Smooth muscle cell (in vitro differentiated cells): ENCODE results near the gene ADGRD1. TPM values are rescaled to one million over a fixed set of nuclear protein-coding genes. Genes with fewer than 3 reads are reported as not detected.

Source experiments
- DNase-seq: peaks from one replicate; lab custom pipeline; 2025; ENCODE audit not compliant: unreplicated experiment; lab: John Stamatoyannopoulos, UW
- H2AFZ ChIP-seq: fragments of 200-600 bp; sonication (generic); 2 replicates; pipeline ENCODE4 v1.6.0; 2016; ENCODE audit warnings: antibody characterized with exemption, low read depth, mild to moderate bottlenecking
- H3F3A ChIP-seq: fragments of 200-600 bp; sonication (generic); 2 replicates; pipeline ENCODE4 v1.6.0; 2017; ENCODE audit warnings: antibody characterized with exemption, low read depth
- H3K27ac ChIP-seq: fragments of 200-600 bp; sonication (generic); 2 replicates; pipeline ENCODE4 v1.5.1; 2016; ENCODE audit warnings: low read depth, mild to moderate bottlenecking
- H3K27me3 ChIP-seq: fragments of 200-600 bp; sonication (generic); 2 replicates; pipeline ENCODE4 v1.6.1; 2016; ENCODE audit warnings: low read depth, mild to moderate bottlenecking
- H3K36me3 ChIP-seq: fragments of 200-600 bp; sonication (generic); 2 replicates; pipeline ENCODE4 v1.5.1; 2016; ENCODE audit warnings: low read depth
- H3K4me1 ChIP-seq: fragments of 200-600 bp; sonication (generic); 2 replicates; pipeline ENCODE4 v1.5.1; 2016; ENCODE audit warnings: low read depth
- H3K4me2 ChIP-seq: fragments of 200-600 bp; sonication (generic); 2 replicates; pipeline ENCODE4 v1.6.0; 2016; ENCODE audit warnings: mild to moderate bottlenecking
- H3K4me3 ChIP-seq: fragments of 200-600 bp; sonication (generic); 2 replicates; pipeline ENCODE4 v1.5.1; 2016; ENCODE audit warnings: mild to moderate bottlenecking
- H3K79me2 ChIP-seq: fragments of 200-600 bp; sonication (generic); 2 replicates; pipeline ENCODE4 v1.6.0; 2016; ENCODE audit warnings: low read depth, mild to moderate bottlenecking
- H3K9ac ChIP-seq: fragments of 200-600 bp; sonication (generic); 2 replicates; pipeline ENCODE4 v1.6.0; 2016; ENCODE audit warnings: low read depth
- H3K9me3 ChIP-seq: fragments of 200-600 bp; sonication (generic); replicated peaks from 2 replicates; pipeline ENCODE4 v1.5.1; 2016; ENCODE audit warnings: low read depth
- H4K20me1 ChIP-seq: fragments of 200-600 bp; sonication (generic); 2 replicates; pipeline ENCODE4 v1.6.0; 2016; ENCODE audit warnings: low read depth
- WGBS: methylation state at CpG from one replicate; pipeline ENCODE4 v1.1.7; 2016; ENCODE audit warnings: low lambda C conversion rate; 5-methylcytosine and 5-hydroxymethylcytosine counted together
- polyA plus RNA-seq: library from polyadenylated mRNA; unstranded; fragments of >200 nt; fragmentation: Nextera tagmentation; extraction: Ambion mirVana; gene quantifications from 2 replicates; pipeline ENCODE4 v1.2.1, GENCODE V29; 2016
- total RNA-seq: library from RNA; depleted of rRNA; stranded (reverse); fragments of >200 nt; gene quantifications from 2 replicates; pipeline ENCODE4 v1.2.3, GENCODE V29; 2014
- TF ChIP-seq, protein P1 (sequence below): fragments of 200-600 bp; sonication (generic); IDR thresholded peaks from 2 replicates; pipeline ENCODE4 v1.5.1; 2017; ENCODE audit warnings: borderline replicate concordance, mild to moderate bottlenecking, antibody characterized with exemption; ENCODE audit not compliant: insufficient read depth, poor library complexity, severe bottlenecking

The ADGRD1 gene
- total and polyA plus RNA-seq, 2 experiments from 2014 or later: 0.14 TPM; not detected in 1

GRCh38 chr12:131001493-131001892 lies 47.8 kb downstream of the ADGRD1 start:
- H3K36me3 ChIP-seq: no peaks in the 10 kb centered on the region
- TF ChIP-seq, protein P1, sequence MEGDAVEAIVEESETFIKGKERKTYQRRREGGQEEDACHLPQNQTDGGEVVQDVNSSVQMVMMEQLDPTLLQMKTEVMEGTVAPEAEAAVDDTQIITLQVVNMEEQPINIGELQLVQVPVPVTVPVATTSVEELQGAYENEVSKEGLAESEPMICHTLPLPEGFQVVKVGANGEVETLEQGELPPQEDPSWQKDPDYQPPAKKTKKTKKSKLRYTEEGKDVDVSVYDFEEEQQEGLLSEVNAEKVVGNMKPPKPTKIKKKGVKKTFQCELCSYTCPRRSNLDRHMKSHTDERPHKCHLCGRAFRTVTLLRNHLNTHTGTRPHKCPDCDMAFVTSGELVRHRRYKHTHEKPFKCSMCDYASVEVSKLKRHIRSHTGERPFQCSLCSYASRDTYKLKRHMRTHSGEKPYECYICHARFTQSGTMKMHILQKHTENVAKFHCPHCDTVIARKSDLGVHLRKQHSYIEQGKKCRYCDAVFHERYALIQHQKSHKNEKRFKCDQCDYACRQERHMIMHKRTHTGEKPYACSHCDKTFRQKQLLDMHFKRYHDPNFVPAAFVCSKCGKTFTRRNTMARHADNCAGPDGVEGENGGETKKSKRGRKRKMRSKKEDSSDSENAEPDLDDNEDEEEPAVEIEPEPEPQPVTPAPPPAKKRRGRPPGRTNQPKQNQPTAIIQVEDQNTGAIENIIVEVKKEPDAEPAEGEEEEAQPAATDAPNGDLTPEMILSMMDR: no peak
- no peaks in the 10 kb centered on the region for H3K9me3 ChIP-seq
- no peaks in the 10 kb centered on the region for H4K20me1 ChIP-seq
- WGBS: 93% methylated on average over 1 of the region's 1 CpG
- H3K4me2 ChIP-seq: no peak overlapping the region
- H3K9ac ChIP-seq: no peak overlapping the region
- no peak overlapping the region for H3K27ac ChIP-seq
- peaks cover 10% of the 10 kb centered on the region for H3K4me1 ChIP-seq
- no peaks in the 10 kb centered on the region for H3K79me2 ChIP-seq
- no peak for DNase-seq
- H3F3A ChIP-seq: no peaks in the 10 kb centered on the region
- no peak overlapping the region for H2AFZ ChIP-seq
- no peak overlapping the region for H3K4me3 ChIP-seq
- H3K27me3 ChIP-seq: no peaks in the 10 kb centered on the region

GRCh38 chr12:131002216-131002631 lies 48.5 kb downstream of the ADGRD1 start:
- H3K36me3 ChIP-seq: no peaks in the 10 kb centered on the region
- H4K20me1 ChIP-seq: no peaks in the 10 kb centered on the region
- no peaks in the 10 kb centered on the region for H3K79me2 ChIP-seq
- H3K9ac ChIP-seq: no peak overlapping the region
- no peaks in the 10 kb centered on the region for H3K27me3 ChIP-seq
- H3K4me1 ChIP-seq: peaks cover 13% of the 10 kb centered on the region
- no peaks in the 10 kb centered on the region for H3F3A ChIP-seq
- no peak overlapping the region for H3K27ac ChIP-seq
- DNase-seq: no peak
- 79% methylated on average over 2 of the region's 2 CpGs for WGBS
- no peak overlapping the region for H3K4me3 ChIP-seq
- TF ChIP-seq, protein P1: no peak
- no peak overlapping the region for H3K4me2 ChIP-seq
- no peak overlapping the region for H2AFZ ChIP-seq
- H3K9me3 ChIP-seq: no peaks in the 10 kb centered on the region

DNA sequence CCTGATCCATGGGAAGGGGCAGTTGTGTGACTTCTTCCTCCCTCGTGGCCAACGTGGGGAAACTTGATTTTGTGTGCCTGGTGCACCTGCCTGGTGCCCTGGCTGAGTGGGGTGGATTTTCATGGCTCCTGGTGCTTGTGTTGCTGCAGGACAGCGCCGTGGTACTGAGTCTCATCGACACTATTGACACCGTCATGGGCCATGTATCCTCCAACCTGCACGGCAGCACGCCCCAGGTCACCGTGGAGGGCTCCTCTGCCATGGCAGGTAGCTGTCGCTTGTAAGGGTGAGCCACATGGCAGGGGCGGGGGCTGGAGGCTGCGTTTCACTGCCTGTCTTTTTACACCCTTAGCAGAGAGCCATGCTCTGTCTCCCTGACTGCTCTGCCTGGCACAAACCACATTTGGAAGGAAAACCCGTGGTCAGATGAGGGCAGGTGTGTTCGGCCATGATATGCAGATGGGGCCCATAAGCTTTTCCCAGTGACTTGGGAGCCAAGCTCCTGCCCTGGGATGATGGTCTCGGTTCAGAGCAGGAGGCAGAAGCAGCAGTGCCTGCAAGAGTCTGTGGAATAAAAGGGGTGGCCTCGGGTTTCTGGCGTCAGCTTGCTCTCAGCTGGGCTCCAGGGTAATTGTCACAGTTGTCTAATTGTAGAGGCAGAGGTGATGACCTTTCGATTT lies 49.5 kb downstream of the ADGRD1 start:
- no peaks in the 10 kb centered on the region for H3K9me3 ChIP-seq
- DNase-seq: no peak
- TF ChIP-seq, protein P1: no peak

GRCh38 chr12:131003716-131004045 lies 50.0 kb downstream of the ADGRD1 start:
- WGBS: 83% methylated on average over 18 of the region's 18 CpGs
- TF ChIP-seq, protein P1: no peak

More for the DNA sequence above, 49.5 kb downstream of the ADGRD1 start:
- H3K79me2 ChIP-seq: no peaks in the 10 kb centered on the region
- H3K4me3 ChIP-seq: no peak overlapping the region
- H3K27ac ChIP-seq: no peak overlapping the region
- no peaks in the 10 kb centered on the region for H4K20me1 ChIP-seq
- H2AFZ ChIP-seq: no peak overlapping the region
- H3K36me3 ChIP-seq: no peaks in the 10 kb centered on the region
- 86% methylated on average over 18 of the region's 18 CpGs for WGBS
- no peak overlapping the region for H3K9ac ChIP-seq
- no peaks in the 10 kb centered on the region for H3F3A ChIP-seq
- no peaks in the 10 kb centered on the region for H3K27me3 ChIP-seq
- no peak overlapping the region for H3K4me2 ChIP-seq
- H3K4me1 ChIP-seq: peaks cover 16% of the 10 kb centered on the region

More at GRCh38 chr12:131003716-131004045, 50.0 kb downstream of the ADGRD1 start:
- Histone ChIP-seq H3K9ac (no peak overlapping the region), H2AFZ (no peak overlapping the region), H3K27ac (no peak overlapping the region), H3K4me2 (no peak overlapping the region), H3K79me2 (no peaks in the 10 kb centered on the region), H4K20me1 (no peaks in the 10 kb centered on the region), H3K36me3 (no peaks in the 10 kb centered on the region), H3K4me1 (peaks cover 16% of the 10 kb centered on the region), H3F3A (no peaks in the 10 kb centered on the region), H3K27me3 (no peaks in the 10 kb centered on the region), H3K4me3 (no peak overlapping the region), H3K9me3 (no peaks in the 10 kb centered on the region)
- DNase-seq: no peak
